HG03025 (cell line): ENCODE measurements around the gene GAMT.

Experiments used
- ATAC-seq: cut with Tn5 transposase; IDR thresholded peaks from one replicate; pipeline ENCODE4 v1.9.1; 2021; ENCODE audit warnings: mild to moderate bottlenecking, moderate library complexity; ENCODE audit not compliant: unreplicated experiment, low FRiP score

GAMT gene

GRCh38 chr19:1434040-1434366, 32.7 kb upstream of the GAMT start:
- ATAC-seq = no peak

GRCh38 chr19:1433119-1434039, 32.0 kb upstream of the GAMT start:
- ATAC-seq = no peak

- no peak for ATAC-seq
Observed at GRCh38 chr19:1432507-1432887, 31.2 kb upstream of the GAMT start.

- no peak for ATAC-seq
Observed at GRCh38 chr19:1431759-1432506, 30.6 kb upstream of the GAMT start.

GRCh38 chr19:1430246-1430645, 28.9 kb upstream of the GAMT start:
- no peak for ATAC-seq

- ATAC-seq = no peak
Observed at GRCh38 chr19:1429750-1430149, 28.4 kb upstream of the GAMT start.

- ATAC-seq = no peak
Observed at GRCh38 chr19:1428738-1429391, 27.5 kb upstream of the GAMT start.

GRCh38 chr19:1427221-1427920, 26.0 kb upstream of the GAMT start:
- ATAC-seq = no peak

GRCh38 chr19:1426736-1427135, 25.4 kb upstream of the GAMT start:
- ATAC-seq = no peak

- ATAC-seq = no peak
Observed at GRCh38 chr19:1425902-1426301, 24.6 kb upstream of the GAMT start.

- no peak for ATAC-seq
Observed at GRCh38 chr19:1425102-1425837, 23.9 kb upstream of the GAMT start.

- no peak for ATAC-seq
Observed at GRCh38 chr19:1424192-1424955, 23.0 kb upstream of the GAMT start.

- ATAC-seq = no peak
Observed at GRCh38 chr19:1423436-1424191, 22.3 kb upstream of the GAMT start.

GRCh38 chr19:1422943-1423342, 21.6 kb upstream of the GAMT start:
- no peak for ATAC-seq

GRCh38 chr19:1422360-1422759, 21.0 kb upstream of the GAMT start:
- ATAC-seq = no peak

- no peak for ATAC-seq
Observed at GRCh38 chr19:1421958-1422305, 20.6 kb upstream of the GAMT start.

- ATAC-seq = no peak
Observed at GRCh38 chr19:1421218-1421957, 20.0 kb upstream of the GAMT start.

- no peak for ATAC-seq
Observed at GRCh38 chr19:1420590-1420989, 19.2 kb upstream of the GAMT start.
